ENCODE data around the gene CDC45.
"Not testable (repeated sequence)": the region's sequence is repeated elsewhere in the genome, so short reads cannot be mapped to it uniquely, and the experiment has no call there.

CDC45 gene

DNA sequence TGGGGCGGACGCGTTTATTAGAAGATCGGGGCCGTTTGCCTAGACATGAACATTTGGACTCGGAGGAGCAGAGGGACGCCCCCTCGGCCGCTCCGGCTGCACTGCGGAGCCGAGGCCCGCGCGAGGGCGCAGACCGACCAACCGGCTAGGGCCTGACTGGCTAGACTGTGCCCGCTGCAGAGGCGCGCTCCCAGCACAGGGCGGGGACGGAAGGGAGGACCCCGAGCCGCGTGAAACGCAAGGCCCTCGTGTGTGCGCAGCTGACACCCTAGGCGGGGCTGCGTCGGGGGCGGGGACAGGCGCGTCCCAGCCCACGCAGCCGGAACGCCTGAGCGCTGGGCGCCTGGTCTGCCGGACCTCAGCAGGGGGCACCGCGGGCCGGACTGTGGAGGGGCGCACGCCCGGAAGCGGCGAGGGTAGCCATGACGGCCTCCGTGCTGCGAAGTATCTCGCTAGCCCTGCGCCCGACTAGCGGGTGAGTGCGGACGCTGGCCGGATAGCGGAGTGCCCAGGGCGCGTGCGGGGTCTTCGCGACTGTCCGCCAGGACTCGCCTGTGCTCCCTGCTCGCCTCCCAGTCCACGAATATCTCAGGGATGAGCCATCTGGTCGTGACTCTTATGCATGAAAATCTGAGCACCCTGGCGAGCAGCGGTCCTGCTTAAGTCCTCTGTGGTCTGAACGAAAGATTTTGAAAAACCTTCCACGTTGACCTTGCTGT, 47.4 kb upstream of the CDC45 start, which contains the start of gene MRPL40:
MRPL40 (plus strand) TSS at position 413 of the 719 bp plus-strand sequence; CDS start at position 423, 10 bp downstream.
- TF ChIP-seq, protein P1, sequence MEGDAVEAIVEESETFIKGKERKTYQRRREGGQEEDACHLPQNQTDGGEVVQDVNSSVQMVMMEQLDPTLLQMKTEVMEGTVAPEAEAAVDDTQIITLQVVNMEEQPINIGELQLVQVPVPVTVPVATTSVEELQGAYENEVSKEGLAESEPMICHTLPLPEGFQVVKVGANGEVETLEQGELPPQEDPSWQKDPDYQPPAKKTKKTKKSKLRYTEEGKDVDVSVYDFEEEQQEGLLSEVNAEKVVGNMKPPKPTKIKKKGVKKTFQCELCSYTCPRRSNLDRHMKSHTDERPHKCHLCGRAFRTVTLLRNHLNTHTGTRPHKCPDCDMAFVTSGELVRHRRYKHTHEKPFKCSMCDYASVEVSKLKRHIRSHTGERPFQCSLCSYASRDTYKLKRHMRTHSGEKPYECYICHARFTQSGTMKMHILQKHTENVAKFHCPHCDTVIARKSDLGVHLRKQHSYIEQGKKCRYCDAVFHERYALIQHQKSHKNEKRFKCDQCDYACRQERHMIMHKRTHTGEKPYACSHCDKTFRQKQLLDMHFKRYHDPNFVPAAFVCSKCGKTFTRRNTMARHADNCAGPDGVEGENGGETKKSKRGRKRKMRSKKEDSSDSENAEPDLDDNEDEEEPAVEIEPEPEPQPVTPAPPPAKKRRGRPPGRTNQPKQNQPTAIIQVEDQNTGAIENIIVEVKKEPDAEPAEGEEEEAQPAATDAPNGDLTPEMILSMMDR (IDR thresholded peaks at IDR 0.05; ENCODE audit: insufficient read depth, low read length, poor library complexity, severe bottlenecking): no peak
- peak within 1 kb of the TSS; percentile 99 for H3K4me3 ChIP-seq (replicated peaks; ENCODE audit: low read depth, low read length)
- peaks cover 5% of the 10 kb centered on the region for H3K36me3 ChIP-seq (ENCODE audit: control insufficient read depth, insufficient read depth, low read length)
- peak; percentile 98 for DNase-seq (ENCODE audit: extremely low read depth, insufficient read length)
- H3K27me3 ChIP-seq (replicated peaks; ENCODE audit: control insufficient read depth, insufficient read depth, low read length): no peaks in the 10 kb centered on the region

DNA sequence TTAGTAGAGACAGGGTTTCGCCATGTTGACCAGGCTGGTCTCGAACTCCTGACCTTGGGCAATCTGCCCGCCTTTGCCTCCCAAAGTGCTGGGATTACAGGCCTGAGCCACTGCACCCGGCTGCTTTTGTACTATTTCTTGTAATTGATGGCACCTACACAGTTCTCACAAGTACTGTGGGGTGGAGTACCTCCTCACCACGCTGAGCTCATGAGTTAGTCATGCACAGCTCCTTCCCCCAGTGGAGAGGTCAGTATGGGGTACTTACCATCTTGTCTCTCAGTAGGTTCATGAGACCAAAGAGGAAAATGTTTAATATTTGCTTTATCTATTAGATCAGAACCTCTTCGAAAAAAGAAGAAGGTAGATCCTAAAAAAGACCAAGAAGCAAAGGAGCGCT, 45.3 kb upstream of the CDC45 start:
- Histone ChIP-seq H3K27me3 (replicated peaks; ENCODE audit: control insufficient read depth, insufficient read depth, low read length) (no peaks in the 10 kb centered on the region), H3K4me3 (replicated peaks; ENCODE audit: low read depth, low read length) (no peak overlapping the region), H3K36me3 (ENCODE audit: control insufficient read depth, insufficient read depth, low read length) (peaks cover 5% of the 10 kb centered on the region)
- TF ChIP-seq, protein P1 (IDR thresholded peaks at IDR 0.05; ENCODE audit: insufficient read depth, low read length, poor library complexity, severe bottlenecking): no peak
- no peak for DNase-seq (ENCODE audit: extremely low read depth, insufficient read length)

DNA sequence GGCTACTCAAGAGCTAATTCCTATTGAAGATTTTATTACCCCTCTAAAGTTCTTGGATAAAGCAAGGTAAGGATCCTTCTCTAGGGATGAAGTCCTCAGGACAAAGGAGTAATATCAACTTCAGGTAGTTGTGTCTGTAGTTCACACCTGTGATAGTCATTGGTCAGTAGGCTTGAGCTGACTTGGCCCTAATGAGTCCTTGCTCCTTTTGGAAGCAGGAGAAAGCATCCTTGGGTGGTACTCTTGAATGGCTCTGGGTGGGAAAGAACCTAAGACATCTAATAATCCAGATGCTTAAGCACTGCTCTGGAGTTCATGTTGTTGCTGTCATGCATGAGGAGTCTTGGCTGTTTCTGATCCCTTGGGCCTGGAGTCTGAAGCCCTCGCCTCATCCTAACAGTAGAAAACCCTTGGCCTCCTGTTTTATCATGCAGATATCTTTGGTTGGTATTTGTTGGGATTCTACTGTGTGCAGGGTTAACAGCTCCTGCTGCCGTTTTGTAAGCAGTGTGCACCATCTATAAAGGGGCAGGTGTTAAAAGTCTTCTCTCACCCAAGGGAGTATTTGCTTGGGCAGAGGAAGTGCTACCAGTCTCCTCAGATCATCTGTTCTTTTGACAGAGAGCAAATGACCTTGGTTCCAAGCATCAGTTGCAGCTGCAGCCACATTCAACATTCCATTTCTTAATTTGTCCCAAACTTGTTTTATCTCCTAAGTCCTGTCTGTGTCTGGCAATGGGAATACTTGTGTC, 44.7 kb upstream of the CDC45 start:
- H3K4me3 ChIP-seq (replicated peaks; ENCODE audit: low read depth, low read length): no peak overlapping the region
- TF ChIP-seq, protein P1 (IDR thresholded peaks at IDR 0.05; ENCODE audit: insufficient read depth, low read length, poor library complexity, severe bottlenecking): no peak

DNA sequence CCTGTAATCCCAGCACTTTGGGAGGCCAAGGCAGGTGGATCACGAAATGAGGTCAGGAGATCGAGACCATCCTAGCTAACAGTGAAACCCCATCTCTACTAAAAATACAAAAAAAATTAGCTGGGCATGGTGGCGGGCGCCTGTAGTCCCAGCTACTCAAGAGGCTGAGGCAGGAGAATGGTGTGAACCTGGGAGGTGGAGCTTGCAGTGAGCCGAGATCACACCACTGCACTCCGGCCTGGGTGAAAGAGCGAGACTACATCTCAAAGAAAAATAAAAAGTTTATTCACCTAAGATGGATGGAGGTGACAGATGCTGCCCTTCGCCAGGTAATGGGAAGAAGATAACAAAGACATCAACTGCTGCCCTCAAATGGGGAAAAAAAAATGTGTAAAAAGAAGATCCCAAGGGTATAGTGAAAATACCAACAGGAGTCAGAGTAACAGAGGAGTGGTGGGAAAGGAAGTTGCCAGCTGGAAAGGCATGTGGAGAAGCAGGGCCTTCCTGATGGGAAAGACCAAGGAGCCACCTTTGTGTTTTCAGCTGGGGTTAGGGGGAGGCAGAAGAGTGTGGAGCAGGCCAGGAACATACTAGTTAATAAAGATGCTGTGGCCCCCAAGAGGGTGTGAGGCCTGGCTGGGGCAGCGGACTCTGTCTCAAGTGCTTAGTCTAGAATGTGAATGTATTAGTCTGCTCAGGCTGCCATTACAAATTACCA, 43.1 kb upstream of the CDC45 start:
- DNase-seq (ENCODE audit: extremely low read depth, insufficient read length); H3K4me3 ChIP-seq (replicated peaks; ENCODE audit: low read depth, low read length); H3K27me3 ChIP-seq (replicated peaks; ENCODE audit: control insufficient read depth, insufficient read depth, low read length); H3K36me3 ChIP-seq (ENCODE audit: control insufficient read depth, insufficient read depth, low read length): not testable (repeated sequence)

More for the DNA sequence above, 44.7 kb upstream of the CDC45 start:
- Histone ChIP-seq H3K27me3 (replicated peaks; ENCODE audit: control insufficient read depth, insufficient read depth, low read length) (no peaks in the 10 kb centered on the region), H3K36me3 (ENCODE audit: control insufficient read depth, insufficient read depth, low read length) (peaks cover 5% of the 10 kb centered on the region)
- DNase-seq (ENCODE audit: extremely low read depth, insufficient read length): no peak

DNA sequence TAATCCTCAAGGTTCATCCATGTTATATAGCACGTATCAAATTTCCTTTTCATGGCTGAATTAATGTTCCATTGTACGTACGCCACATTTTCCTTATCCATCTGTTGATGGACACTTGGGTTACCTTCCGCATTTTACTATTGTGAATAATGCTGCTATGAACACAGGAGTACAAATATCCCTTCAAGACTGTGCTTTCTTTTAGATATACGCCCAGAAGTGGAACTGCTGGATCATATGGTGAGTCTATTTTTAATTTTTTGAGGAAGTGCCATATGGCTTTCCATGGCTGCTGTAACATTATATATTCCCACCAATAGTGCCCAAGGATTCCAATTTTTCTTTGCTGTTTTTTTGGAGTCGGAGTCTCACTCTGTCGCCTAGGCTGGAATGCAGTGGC, 41.4 kb upstream of the CDC45 start:
- H3K36me3 ChIP-seq (ENCODE audit: control insufficient read depth, insufficient read depth, low read length): peaks cover 5% of the 10 kb centered on the region
- TF ChIP-seq, protein P1 (IDR thresholded peaks at IDR 0.05; ENCODE audit: insufficient read depth, low read length, poor library complexity, severe bottlenecking): no peak
- no peak for DNase-seq (ENCODE audit: extremely low read depth, insufficient read length)
- H3K27me3 ChIP-seq (replicated peaks; ENCODE audit: control insufficient read depth, insufficient read depth, low read length): no peaks in the 10 kb centered on the region
- H3K4me3 ChIP-seq (replicated peaks; ENCODE audit: low read depth, low read length): no peak overlapping the region

All from GM06990 (cell line).